NB4 (cell line): Measurements from ENCODE around the gene HEY2.
A peak's percentile ranks its signal among the peaks of the same experiment; 100 is the strongest.
"Not testable (repeated sequence)": the region's sequence is repeated elsewhere in the genome, so short reads cannot be mapped to it uniquely, and the experiment has no call there.

Experiments
- DNase-seq: peaks from one replicate; pipeline ENCODE4 v3.0.0; 2010; ENCODE audit warnings: low read depth
- H3K4me3 ChIP-seq: one replicate; pipeline ENCODE4 v1.5.1; 2011; ENCODE audit warnings: mild to moderate bottlenecking, low read depth, low read length, moderate library complexity
- MYC ChIP-seq: IDR thresholded peaks from 2 replicates; pipeline ENCODE4 v1.6.1; 2011; ENCODE audit warnings: low read depth, low read length
- POLR2A ChIP-seq: IDR thresholded peaks from 2 replicates; pipeline ENCODE4 v1.6.1; 2011; ENCODE audit warnings: mild to moderate bottlenecking; ENCODE audit not compliant: insufficient read length; ENCODE audit errors: extremely low read depth
- TF ChIP-seq, protein P1 (sequence below): IDR thresholded peaks from one replicate; pipeline ENCODE4 v1.5.1; 2012; ENCODE audit warnings: low read depth, low read length
- TF ChIP-seq, protein P2 (sequence below): IDR thresholded peaks from 2 replicates; pipeline ENCODE4 v1.6.1; 2011; ENCODE audit warnings: low read depth, low read length

Gene HEY2

DNA sequence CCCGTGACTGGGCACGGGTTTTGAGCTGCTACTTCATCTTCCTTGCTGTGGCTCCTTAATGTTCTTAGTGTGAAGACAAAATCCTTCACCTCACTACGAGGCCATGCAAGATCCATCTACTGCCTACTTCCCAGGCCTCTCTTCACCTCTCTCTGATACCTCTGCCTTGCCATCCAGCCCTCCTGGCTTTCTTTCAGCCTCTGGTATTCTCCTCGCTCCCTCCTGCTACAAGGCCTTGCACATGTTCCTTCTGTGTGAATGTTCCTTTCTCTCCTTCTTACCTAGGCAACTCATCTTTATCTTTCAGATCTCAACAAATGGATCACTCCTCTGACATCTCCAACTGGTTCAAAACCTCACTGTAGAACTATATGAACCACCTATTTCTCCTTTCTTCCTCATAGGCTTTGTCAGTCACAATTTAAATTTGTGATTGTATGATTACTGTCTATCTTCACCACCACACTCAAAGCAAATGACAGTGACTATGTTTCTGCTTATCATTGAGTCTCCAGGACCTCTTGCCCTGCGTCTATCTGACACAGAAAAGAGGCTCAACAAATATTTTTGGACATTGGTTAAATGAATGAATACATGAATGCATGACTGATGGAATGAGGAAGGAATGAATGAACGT is 19.8 kb downstream of the HEY2 start:
- TF ChIP-seq MYC (no peak), POLR2A (no peak)
- TF ChIP-seq, protein P1, sequence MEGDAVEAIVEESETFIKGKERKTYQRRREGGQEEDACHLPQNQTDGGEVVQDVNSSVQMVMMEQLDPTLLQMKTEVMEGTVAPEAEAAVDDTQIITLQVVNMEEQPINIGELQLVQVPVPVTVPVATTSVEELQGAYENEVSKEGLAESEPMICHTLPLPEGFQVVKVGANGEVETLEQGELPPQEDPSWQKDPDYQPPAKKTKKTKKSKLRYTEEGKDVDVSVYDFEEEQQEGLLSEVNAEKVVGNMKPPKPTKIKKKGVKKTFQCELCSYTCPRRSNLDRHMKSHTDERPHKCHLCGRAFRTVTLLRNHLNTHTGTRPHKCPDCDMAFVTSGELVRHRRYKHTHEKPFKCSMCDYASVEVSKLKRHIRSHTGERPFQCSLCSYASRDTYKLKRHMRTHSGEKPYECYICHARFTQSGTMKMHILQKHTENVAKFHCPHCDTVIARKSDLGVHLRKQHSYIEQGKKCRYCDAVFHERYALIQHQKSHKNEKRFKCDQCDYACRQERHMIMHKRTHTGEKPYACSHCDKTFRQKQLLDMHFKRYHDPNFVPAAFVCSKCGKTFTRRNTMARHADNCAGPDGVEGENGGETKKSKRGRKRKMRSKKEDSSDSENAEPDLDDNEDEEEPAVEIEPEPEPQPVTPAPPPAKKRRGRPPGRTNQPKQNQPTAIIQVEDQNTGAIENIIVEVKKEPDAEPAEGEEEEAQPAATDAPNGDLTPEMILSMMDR = no peak
- TF ChIP-seq, protein P2, sequence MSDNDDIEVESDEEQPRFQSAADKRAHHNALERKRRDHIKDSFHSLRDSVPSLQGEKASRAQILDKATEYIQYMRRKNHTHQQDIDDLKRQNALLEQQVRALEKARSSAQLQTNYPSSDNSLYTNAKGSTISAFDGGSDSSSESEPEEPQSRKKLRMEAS = no peak
- no peak for DNase-seq
- no peak overlapping the region for H3K4me3 ChIP-seq

DNA sequence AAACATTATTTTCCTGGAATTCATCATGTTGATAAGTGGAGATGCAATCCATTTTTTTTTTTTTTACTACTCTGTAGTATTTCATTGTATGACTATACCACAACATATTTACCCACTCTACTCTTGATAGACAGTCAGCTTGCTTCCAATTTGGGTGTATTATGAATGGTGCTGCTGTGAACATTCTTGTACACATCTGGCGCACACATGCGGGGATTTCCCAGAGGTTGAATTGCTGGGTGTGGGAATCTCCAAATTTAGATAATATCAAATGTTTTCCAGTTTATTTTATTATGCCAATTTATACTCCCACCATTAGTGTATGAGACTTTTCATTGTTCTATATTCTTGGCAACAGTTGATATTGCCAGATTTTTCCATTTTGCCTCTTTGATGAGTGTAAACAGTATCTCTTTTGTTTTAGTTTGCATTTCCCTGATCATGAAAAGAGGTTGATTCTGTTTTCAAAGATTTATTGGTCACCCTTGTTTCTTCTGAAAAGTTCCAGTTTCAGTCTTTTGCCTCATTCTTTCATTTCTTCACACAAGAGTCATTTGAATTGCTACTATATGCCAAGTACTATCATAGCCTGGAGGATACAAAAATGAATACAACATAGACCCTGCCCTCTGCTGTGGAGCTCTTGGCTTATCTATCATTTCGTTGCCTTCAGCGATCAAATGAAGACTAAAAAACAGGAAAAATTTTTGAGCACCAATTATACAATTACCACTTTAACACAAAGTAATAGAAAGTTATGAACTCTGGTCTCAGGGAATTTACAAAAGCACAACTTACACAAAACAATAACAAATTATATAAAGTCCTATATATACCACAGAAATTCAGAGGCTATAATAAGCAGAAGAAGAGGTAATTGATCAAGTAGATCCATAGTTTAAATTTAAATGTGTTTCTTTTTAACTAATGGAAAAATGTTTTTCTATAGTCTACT is 24.2 kb downstream of the HEY2 start:
- TF ChIP-seq, protein P1 = no peak
- TF ChIP-seq POLR2A (no peak), MYC (no peak)
- TF ChIP-seq, protein P2 = no peak
- DNase-seq = no peak
- no peak overlapping the region for H3K4me3 ChIP-seq

DNA sequence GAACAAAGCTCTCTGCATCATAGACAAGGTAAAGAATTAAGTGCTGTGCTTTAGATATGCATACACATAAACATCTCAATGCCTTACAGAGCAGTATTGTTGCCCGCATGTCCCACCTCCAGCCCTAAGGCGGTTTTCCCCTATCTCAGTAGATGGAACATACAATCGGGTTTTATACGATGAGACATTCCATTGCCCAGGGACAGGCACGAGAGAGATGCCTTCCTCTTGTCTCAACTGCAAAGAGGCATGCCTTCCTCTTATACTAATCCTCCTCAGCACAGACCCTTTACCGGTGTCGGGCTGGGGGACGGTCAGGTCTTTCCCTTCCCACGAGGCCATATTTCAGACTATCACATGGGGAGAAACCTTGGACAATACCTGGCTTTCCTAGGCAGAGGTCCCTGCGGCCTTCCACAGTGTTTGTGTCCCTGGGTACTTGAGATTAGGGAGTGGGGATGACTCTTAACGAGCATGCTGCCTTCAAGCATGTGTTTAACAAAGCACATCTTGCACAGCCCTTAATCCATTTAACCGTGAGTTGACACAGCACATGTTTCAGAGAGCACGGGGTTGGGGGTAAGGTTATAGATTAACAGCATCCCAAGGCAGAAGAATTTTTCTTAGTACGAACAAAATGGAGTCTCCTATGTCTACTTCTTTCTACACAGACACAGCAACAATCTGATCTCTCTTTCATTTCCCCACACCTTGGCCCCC is 26.8 kb downstream of the HEY2 start:
- not testable (repeated sequence) for DNase-seq, H3K4me3 ChIP-seq

DNA sequence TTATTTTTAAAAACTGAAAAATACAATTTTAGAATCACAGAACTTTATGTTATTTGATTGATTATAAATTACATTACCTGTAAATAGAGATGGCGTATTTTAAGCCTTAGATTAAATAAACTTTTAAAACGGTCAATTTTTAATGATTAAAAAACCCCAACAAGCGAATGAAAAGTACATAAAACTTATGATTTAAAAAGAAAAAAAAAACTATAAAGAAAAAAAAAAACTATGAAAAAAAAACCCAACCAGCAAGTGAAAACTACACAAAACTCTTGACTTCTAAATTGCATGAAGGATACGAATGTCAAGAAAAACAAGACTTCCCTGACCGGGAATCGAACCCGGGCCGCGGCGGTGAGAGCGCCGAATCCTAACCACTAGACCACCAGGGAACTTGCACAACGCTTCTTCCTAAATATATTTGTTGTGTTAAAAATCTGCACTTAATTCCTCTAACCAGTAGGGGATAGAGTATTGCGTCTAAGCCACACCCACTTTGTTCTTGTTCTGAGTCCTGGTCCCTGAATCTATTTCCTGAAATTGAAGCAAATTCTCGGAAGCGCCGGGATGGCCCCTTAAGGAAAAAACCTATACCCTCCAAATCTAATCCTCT is 30.6 kb downstream of the HEY2 start:
- peak; percentile 93 for DNase-seq
- no peak for TF ChIP-seq MYC
- TF ChIP-seq, protein P1 = no peak
- TF ChIP-seq, protein P2 = no peak
- TF ChIP-seq POLR2A = no peak
- peak overlapping the region; percentile 82 for H3K4me3 ChIP-seq

DNA sequence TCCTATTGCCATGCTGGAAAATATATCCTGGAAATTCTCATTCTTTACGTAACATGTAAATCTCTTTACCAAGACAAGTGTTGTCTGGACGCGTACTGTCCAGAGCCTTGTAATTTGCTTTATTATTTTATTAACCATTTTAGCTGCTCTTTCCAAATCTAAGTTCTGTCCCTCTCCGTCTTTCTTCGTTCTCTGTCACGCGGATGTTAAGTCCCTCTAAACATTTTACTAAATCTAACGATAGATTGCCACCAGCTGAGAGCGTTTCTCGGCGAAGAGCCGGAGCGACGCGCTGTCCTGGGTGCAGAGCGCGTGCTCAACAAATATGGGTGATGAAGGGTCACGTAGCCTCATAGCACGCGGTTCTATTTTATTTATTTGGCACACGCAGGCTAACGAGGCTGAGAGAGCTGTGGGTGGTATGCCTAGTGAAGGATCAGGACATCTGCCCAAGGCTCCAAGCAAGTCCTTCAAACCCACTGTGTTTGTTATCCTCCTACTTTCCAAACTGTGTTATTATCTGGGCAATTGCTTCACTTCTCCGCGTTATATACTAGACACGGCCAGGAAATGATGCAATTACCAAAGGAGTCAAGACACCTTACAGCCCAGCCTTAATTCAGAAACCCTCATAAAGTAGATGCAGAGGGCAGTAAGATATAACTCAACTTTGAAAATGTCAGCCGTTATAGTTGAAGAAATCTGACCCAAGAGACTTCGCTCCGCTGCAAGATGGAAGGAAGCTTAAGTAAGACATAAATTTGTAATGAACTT is 31.3 kb downstream of the HEY2 start:
- H3K4me3 ChIP-seq = peak overlapping the region; percentile 82
- peak; percentile 89 for DNase-seq
- TF ChIP-seq, protein P1 = no peak
- TF ChIP-seq POLR2A (peak; percentile 87), MYC (peak; percentile 92)
- TF ChIP-seq, protein P2 = peak; percentile 91
